Activated naive CD4-positive, alpha-beta T cell treated with anti-CD3 and anti-CD28 coated beads, Interleukin-2, amount 50 U/mL, for 72 hours (primary cell): Measurements from ENCODE around the gene PLEKHG1. TPM values are rescaled to one million over a fixed set of nuclear protein-coding genes. Genes with fewer than 3 reads are reported as not detected.
A peak's percentile ranks its signal among the peaks of the same experiment; 100 is the strongest.

Experiments used
- ATAC-seq, 2 donors: fragments of 150-1000 bp; cut with Tn5 transposase; 2 replicates each; pipeline ENCODE4 v1.10.0; 2021; ENCODE audit warnings: mild to moderate bottlenecking in 2 of 2, moderate library complexity in 2 of 2
- DNase-seq, 2 donors: peaks; one replicate each; pipeline ENCODE4 v3.0.0; 2021 to 2022; ENCODE audit warnings: low spot score in 2 of 2
- H3K27ac Mint-ChIP-seq, 2 donors: one replicate each; pipeline ENCODE4 v1.8.0; 2022; ENCODE audit warnings: mild to moderate bottlenecking in 2 of 2, mixed read lengths in 2 of 2
- H3K36me3 Mint-ChIP-seq, 2 donors: one replicate each; pipeline ENCODE4 v1.8.0; 2022; ENCODE audit warnings: mixed read lengths in 2 of 2
- H3K9me3 Mint-ChIP-seq, 2 donors: one replicate each; pipeline ENCODE4 v1.8.0; 2022; ENCODE audit warnings: mixed read lengths in 2 of 2
- total RNA-seq, 2 donors: library from RNA; stranded (reverse); gene quantifications; one replicate each; pipeline ENCODE4 v1.2.3, GENCODE V29; 2022

Gene PLEKHG1
- total RNA-seq: 1 to 10 TPM; 2.1 to 3.0 TPM

GRCh38 chr6:150599199-150600009, at the start of gene PLEKHG1:
TSS of gene PLEKHG1 (plus strand) at chr6:150599885. CDS start at chr6:150733682, 133,797 bp downstream.
- Mint-ChIP-seq H3K27ac (peak within 1 kb of the TSS; percentile 77 to 89), H3K36me3 (peaks cover 0 to 5% of the 10 kb centered on the region in 2 donors), H3K9me3 (no peaks in the 10 kb centered on the region)
- DNase-seq (peak; percentile 60 to 66), ATAC-seq (peak; percentile 61 to 78)

- ATAC-seq (no peak), DNase-seq (no peak)
- no peaks in the 10 kb centered on the region for H3K36me3 Mint-ChIP-seq
- H3K9me3 Mint-ChIP-seq: peaks cover 0 to 5% of the 10 kb centered on the region in 2 donors
- no peak overlapping the region for H3K27ac Mint-ChIP-seq
These were observed 49.4 kb upstream of the PLEKHG1 start for GRCh38 chr6:150550244-150550643.

DNA sequence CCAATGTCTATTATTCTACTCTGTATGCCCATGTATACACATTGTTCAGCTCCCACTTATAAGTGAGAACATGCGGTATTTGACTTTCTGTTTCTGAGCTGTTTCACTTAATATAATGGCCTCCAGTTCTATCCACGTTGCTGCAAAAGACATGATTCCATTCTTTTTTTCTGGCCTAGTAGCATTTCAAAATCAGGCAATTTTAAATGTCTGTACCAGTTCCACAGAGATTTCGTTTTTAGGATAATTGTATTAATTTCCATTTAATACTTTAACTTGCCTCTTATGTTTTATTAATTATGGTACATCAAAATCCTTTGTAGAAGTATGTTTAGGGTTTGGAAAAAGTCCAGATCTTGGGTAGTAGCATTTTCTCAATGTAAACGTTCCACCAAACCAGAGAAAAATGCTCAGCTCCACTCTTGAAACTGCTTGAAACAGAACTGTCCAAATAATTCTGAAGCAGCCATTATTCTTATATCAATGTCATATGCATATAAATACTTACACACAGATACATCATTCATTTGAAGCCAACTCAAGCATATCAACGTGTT, 42.6 kb upstream of the PLEKHG1 start:
- DNase-seq (no peak), ATAC-seq (no peak)
- Mint-ChIP-seq H3K27ac (no peak overlapping the region), H3K36me3 (no peaks in the 10 kb centered on the region), H3K9me3 (peaks cover 10 to 11% of the 10 kb centered on the region in 2 donors)

GRCh38 chr6:150560004-150560883, 39.4 kb upstream of the PLEKHG1 start:
- DNase-seq (no peak), ATAC-seq (no peak)
- Mint-ChIP-seq H3K9me3 (peaks cover 6 to 10% of the 10 kb centered on the region in 2 donors), H3K27ac (no peak overlapping the region), H3K36me3 (no peaks in the 10 kb centered on the region)

- ATAC-seq: no peak
- Mint-ChIP-seq H3K27ac (no peak overlapping the region), H3K9me3 (peaks cover 6 to 10% of the 10 kb centered on the region in 2 donors), H3K36me3 (no peaks in the 10 kb centered on the region)
- no peak for DNase-seq
These were observed 38.8 kb upstream of the PLEKHG1 start for GRCh38 chr6:150560884-150561219.

GRCh38 chr6:150565945-150566344, 33.7 kb upstream of the PLEKHG1 start:
- DNase-seq (no peak), ATAC-seq (no peak)
- H3K27ac Mint-ChIP-seq: no peak overlapping the region
- no peaks in the 10 kb centered on the region for H3K36me3 Mint-ChIP-seq
- H3K9me3 Mint-ChIP-seq: peaks cover 0 to 5% of the 10 kb centered on the region in 2 donors

DNA sequence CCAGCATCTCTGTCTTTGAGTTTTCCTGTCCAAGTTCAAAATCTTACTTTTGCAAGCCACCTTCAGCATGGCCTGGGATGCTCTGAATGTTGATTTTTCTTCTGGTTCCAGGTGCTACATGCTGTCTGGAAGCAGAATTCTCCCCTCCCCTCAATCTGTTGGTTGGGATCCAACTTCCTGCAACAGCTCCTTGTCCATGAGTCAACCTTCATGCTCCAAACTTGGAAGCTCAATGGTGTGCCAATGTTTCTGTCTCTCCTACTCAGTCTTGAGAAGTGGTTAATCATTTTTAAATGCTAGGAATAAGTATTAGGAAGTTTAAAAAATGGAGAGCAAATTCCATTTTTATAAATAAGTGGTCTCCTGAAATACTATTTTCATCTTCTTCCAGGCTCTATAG, 33.2 kb upstream of the PLEKHG1 start:
- H3K9me3 Mint-ChIP-seq: peaks cover 0 to 5% of the 10 kb centered on the region in 2 donors
- no peak overlapping the region for H3K27ac Mint-ChIP-seq
- ATAC-seq (no peak), DNase-seq (no peak)
- no peaks in the 10 kb centered on the region for H3K36me3 Mint-ChIP-seq

DNA sequence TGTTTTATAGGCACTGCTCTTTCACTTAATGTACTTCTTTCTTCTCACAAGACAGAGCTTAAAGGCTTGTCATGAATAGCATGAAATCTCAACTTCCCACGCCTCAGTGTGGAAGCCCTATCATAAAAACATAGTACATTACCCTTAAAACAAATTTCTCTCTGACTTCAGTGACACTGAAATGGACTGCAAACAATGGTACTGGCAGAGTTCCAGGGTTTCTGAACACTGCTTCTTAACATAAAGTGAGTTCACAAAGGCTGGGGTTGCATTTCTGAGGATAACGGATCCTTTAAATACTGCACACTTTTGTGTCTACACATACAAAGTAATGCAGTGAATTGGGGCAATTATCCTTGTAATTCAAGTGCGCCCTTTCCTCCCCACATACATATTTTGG, 32.3 kb upstream of the PLEKHG1 start:
- Mint-ChIP-seq H3K36me3 (no peaks in the 10 kb centered on the region), H3K9me3 (peaks cover 0 to 5% of the 10 kb centered on the region in 2 donors), H3K27ac (no peak overlapping the region)
- ATAC-seq (no peak), DNase-seq (no peak)

DNA sequence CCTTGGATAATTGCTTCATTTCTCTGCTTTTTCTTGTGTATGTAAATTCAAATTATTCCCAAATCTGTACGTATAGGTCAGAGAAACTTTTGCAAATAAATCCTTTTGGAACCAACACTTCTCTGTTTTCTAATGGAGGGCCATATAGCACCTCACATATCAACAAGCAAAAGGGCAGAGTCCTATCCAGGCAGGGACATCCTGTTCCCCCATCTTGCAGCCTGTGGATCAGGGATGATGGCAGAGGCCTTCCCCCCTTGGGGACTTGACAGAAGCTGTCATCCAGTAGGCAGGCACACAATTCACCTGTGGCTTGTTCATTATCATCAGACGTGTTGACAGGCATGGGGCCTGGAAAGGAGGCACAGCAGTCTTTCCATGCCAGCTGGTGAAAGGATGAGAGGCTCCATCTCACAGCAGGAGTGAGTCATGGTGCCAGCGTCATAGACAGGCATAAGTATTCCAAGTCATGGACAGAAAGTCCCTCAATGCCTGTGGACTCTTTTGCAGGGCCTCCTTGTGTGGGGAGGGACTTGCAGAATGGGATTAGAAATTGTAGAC, 31.8 kb upstream of the PLEKHG1 start:
- Mint-ChIP-seq H3K27ac (no peak overlapping the region), H3K9me3 (peaks cover 0 to 5% of the 10 kb centered on the region in 2 donors), H3K36me3 (no peaks in the 10 kb centered on the region)
- no peak for DNase-seq
- ATAC-seq: no peak

DNA sequence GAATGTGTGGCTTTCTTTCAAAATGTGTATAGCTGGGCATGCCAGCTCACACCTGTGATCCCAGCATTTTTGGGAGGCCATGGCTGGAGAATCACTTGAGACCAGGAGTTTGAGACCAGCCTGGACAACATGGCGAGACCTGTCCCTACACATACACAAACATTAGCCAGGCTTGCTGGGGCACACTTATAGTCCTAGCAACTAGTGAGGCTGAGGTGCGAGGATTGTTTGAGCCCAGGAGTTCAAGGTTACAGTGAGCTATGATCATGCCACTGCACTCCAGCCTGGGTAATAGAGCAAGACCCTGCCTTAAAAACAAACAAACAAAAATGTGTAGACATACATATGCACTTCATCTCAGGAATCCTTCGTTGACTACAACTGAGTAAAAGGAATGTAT, 31.1 kb upstream of the PLEKHG1 start:
- peaks cover 0 to 5% of the 10 kb centered on the region in 2 donors for H3K9me3 Mint-ChIP-seq
- DNase-seq: no peak
- no peak for ATAC-seq
- no peaks in the 10 kb centered on the region for H3K36me3 Mint-ChIP-seq
- no peak overlapping the region for H3K27ac Mint-ChIP-seq

DNA sequence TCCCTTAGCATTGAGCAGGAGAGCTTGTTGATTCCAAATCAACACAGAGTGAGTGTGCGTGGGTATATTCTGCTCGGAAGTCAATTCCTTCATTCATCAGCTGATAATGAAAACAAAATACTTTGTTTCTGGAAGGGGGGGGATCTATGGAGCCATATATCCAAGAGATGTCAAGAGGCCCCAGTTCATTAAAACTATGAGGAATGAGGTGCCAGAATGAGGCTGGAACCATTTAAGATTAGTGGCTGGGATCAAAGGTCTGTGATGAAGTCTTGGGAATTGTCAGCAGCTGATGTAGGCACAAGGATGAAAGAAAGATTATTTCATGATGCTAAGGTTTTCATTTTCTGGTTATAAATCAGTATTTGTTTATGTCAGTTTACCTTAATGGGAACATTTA, 30.5 kb upstream of the PLEKHG1 start:
- DNase-seq (no peak), ATAC-seq (no peak)
- Mint-ChIP-seq H3K9me3 (peaks cover 0 to 5% of the 10 kb centered on the region in 2 donors), H3K36me3 (no peaks in the 10 kb centered on the region), H3K27ac (no peak overlapping the region)

DNA sequence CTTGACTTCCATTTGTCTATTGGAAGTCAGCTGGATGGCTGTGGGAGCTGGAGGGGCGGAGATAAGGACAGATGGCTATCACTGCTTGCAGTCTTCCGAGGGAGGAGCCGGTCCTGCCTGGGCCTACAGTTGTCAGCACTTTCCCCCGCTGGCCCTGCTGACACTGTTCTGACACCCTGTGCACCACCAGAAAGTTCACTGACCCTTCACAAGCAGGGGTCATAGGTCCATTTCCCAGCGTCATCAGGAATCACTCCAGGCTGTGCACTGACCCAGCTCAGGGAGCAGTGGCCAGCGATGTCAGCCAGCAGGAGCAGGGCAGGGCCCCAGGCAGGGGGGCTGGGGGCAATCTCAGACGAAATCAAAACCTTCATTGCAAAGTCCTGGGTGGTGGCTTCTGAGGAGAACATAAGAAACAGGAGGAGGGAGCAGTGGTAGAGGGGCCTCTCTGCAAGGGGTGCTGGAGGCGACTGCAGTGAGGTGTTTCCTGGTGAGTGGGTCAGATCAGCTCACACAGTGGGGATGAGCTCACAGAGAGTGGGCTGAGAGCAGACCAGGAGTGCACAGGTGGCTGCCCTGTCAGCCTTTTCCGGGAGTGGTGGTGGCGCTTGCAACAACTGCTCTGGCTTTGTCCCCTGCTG, 26.5 kb upstream of the PLEKHG1 start:
- Mint-ChIP-seq H3K27ac (no peak overlapping the region), H3K36me3 (no peaks in the 10 kb centered on the region), H3K9me3 (peaks cover 0 to 5% of the 10 kb centered on the region in 2 donors)
- no peak for ATAC-seq
- no peak for DNase-seq

- no peak for ATAC-seq
- no peak overlapping the region for H3K27ac Mint-ChIP-seq
- no peaks in the 10 kb centered on the region for H3K36me3 Mint-ChIP-seq
- no peak for DNase-seq
- H3K9me3 Mint-ChIP-seq: no peaks in the 10 kb centered on the region
These were observed 23.8 kb upstream of the PLEKHG1 start for GRCh38 chr6:150575836-150576235.

- Mint-ChIP-seq H3K9me3 (no peaks in the 10 kb centered on the region), H3K27ac (no peak overlapping the region)
These were observed 22.9 kb upstream of the PLEKHG1 start for GRCh38 chr6:150576651-150577226.

DNA sequence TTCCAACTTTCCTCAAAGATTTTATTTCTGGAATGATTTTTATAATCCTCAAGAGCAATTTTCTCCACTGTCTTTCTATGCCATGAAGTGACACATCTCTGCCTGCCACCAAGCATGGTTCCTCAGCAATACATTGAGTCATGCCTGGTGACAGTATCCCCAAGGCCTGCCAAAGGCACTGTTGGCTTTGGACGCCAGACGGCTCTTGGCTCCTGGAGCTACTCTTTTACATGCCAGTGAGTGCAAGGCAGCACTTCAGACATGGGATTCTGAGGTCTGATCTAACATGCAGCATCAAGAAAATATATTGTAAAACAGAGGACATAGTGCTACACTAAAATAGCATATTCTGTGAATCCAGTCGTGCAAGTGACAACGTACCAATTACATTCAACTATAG, 20.1 kb upstream of the PLEKHG1 start:
- Mint-ChIP-seq H3K36me3 (no peaks in the 10 kb centered on the region), H3K9me3 (no peaks in the 10 kb centered on the region), H3K27ac (no peak overlapping the region)
- no peak for ATAC-seq
- no peak for DNase-seq

More at GRCh38 chr6:150576651-150577226, 22.9 kb upstream of the PLEKHG1 start:
- no peaks in the 10 kb centered on the region for H3K36me3 Mint-ChIP-seq
- no peak for DNase-seq
- no peak for ATAC-seq

- ATAC-seq: no peak
- no peak for DNase-seq
- H3K9me3 Mint-ChIP-seq: no peaks in the 10 kb centered on the region
- no peak overlapping the region for H3K27ac Mint-ChIP-seq
- H3K36me3 Mint-ChIP-seq: no peaks in the 10 kb centered on the region
These were observed 19.2 kb upstream of the PLEKHG1 start for GRCh38 chr6:150580489-150580888.
